ENCODE results near the gene ARHGAP32. TPM values are rescaled to one million over a fixed set of nuclear protein-coding genes. Genes with fewer than 3 reads are reported as not detected.

The ARHGAP32 gene
- total RNA-seq, 1 experiment from 2014 or later, result not detected

GRCh38 chr11:129056916-129057315 is 135.2 kb downstream of the ARHGAP32 start:
- Histone ChIP-seq H4K20me1 (ENCODE audit: insufficient read depth, low read depth, low read length) (no peaks in the 10 kb centered on the region), H2AFZ (ENCODE audit: low read length) (no peak overlapping the region), H3K9ac (ENCODE audit: low read length) (no peak overlapping the region), H3K79me2 (ENCODE audit: low read length) (no peaks in the 10 kb centered on the region), H3K4me3 (ENCODE audit: low read length) (no peak overlapping the region), H3K9me2 (replicated peaks; ENCODE audit: insufficient read depth, low read length) (no peaks in the 10 kb centered on the region), H3K9me3 (ENCODE audit: low read length) (no peaks in the 10 kb centered on the region), H3K27ac (ENCODE audit: low read length) (no peak overlapping the region), H3K4me2 (ENCODE audit: low read depth, low read length, poor library complexity, severe bottlenecking) (no peak overlapping the region), H3K4me1 (ENCODE audit: low read length) (no peaks in the 10 kb centered on the region), H3K36me3 (ENCODE audit: insufficient read depth, low read length) (no peaks in the 10 kb centered on the region), H3K27me3 (ENCODE audit: low read length) (no peaks in the 10 kb centered on the region)
- no peak for DNase-seq

DNA sequence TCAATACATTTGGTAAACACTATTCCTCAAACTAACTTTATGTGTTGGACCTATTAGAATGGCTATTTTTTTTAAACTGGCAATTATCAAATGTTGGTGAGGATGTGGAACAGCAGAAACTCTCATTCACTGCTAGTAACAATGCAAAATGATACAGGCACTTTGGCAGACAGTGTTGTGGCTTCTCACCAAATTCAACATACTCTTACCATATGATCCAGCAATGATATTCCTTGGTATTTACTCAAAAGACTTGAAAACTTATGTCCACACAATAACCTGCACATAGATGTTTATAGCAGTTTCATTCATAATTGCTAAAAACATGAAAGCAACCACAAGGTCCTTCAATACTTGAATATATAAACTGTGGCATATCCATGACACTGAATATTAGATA is 136.9 kb downstream of the ARHGAP32 start:
- no peak overlapping the region for H3K9ac ChIP-seq (ENCODE audit: low read length)
- no peaks in the 10 kb centered on the region for H3K4me1 ChIP-seq (ENCODE audit: low read length)
- H2AFZ ChIP-seq (ENCODE audit: low read length), result no peak overlapping the region
- H3K4me3 ChIP-seq (ENCODE audit: low read length), result no peak overlapping the region
- H3K36me3 ChIP-seq (ENCODE audit: insufficient read depth, low read length), result no peaks in the 10 kb centered on the region
- DNase-seq, result no peak
- no peaks in the 10 kb centered on the region for H3K79me2 ChIP-seq (ENCODE audit: low read length)
- H3K27me3 ChIP-seq (ENCODE audit: low read length), result no peaks in the 10 kb centered on the region
- H3K9me2 ChIP-seq (replicated peaks; ENCODE audit: insufficient read depth, low read length), result no peaks in the 10 kb centered on the region
- no peaks in the 10 kb centered on the region for H4K20me1 ChIP-seq (ENCODE audit: insufficient read depth, low read depth, low read length)
- H3K9me3 ChIP-seq (ENCODE audit: low read length), result no peaks in the 10 kb centered on the region
- no peak overlapping the region for H3K4me2 ChIP-seq (ENCODE audit: low read depth, low read length, poor library complexity, severe bottlenecking)
- H3K27ac ChIP-seq (ENCODE audit: low read length), result no peak overlapping the region

DNA sequence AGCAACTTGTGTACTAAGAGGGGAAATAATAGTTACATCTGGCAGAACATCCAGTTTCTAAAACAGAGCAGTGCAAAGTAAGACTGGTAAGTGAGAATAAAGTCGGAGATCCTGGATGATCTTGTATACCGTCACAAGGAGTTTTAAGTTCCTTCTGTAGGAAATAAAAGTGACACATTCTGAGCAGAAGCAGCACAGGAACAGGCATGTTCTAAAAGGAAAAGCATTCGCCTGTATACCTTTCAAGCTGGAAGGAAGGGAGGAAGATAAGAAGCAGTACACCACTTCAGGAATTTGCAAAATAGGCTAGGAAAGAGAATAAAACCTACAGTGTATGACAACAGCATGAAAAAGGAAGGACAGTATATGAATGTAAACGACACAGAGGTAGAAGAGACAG is 143.2 kb downstream of the ARHGAP32 start:
- no peaks in the 10 kb centered on the region for H3K9me2 ChIP-seq (replicated peaks; ENCODE audit: insufficient read depth, low read length)
- no peaks in the 10 kb centered on the region for H4K20me1 ChIP-seq (ENCODE audit: insufficient read depth, low read depth, low read length)
- H3K9ac ChIP-seq (ENCODE audit: low read length), result no peak overlapping the region
- no peak overlapping the region for H3K27ac ChIP-seq (ENCODE audit: low read length)
- H3K4me3 ChIP-seq (ENCODE audit: low read length), result no peak overlapping the region
- no peak overlapping the region for H3K4me2 ChIP-seq (ENCODE audit: low read depth, low read length, poor library complexity, severe bottlenecking)
- H3K27me3 ChIP-seq (ENCODE audit: low read length), result no peaks in the 10 kb centered on the region
- H3K79me2 ChIP-seq (ENCODE audit: low read length), result no peaks in the 10 kb centered on the region
- H3K36me3 ChIP-seq (ENCODE audit: insufficient read depth, low read length), result no peaks in the 10 kb centered on the region
- no peaks in the 10 kb centered on the region for H3K9me3 ChIP-seq (ENCODE audit: low read length)
- no peaks in the 10 kb centered on the region for H3K4me1 ChIP-seq (ENCODE audit: low read length)
- no peak overlapping the region for H2AFZ ChIP-seq (ENCODE audit: low read length)
- no peak for DNase-seq

GRCh38 chr11:129045150-129045549 is 147.0 kb downstream of the ARHGAP32 start:
- no peak for DNase-seq
- Histone ChIP-seq H4K20me1 (ENCODE audit: insufficient read depth, low read depth, low read length) (no peaks in the 10 kb centered on the region), H3K9me3 (ENCODE audit: low read length) (no peaks in the 10 kb centered on the region), H3K4me3 (ENCODE audit: low read length) (no peak overlapping the region), H3K4me2 (ENCODE audit: low read depth, low read length, poor library complexity, severe bottlenecking) (no peak overlapping the region), H2AFZ (ENCODE audit: low read length) (no peak overlapping the region), H3K9me2 (replicated peaks; ENCODE audit: insufficient read depth, low read length) (no peaks in the 10 kb centered on the region), H3K36me3 (ENCODE audit: insufficient read depth, low read length) (no peaks in the 10 kb centered on the region), H3K4me1 (ENCODE audit: low read length) (no peaks in the 10 kb centered on the region), H3K27me3 (ENCODE audit: low read length) (no peaks in the 10 kb centered on the region), H3K27ac (ENCODE audit: low read length) (no peak overlapping the region), H3K9ac (ENCODE audit: low read length) (no peak overlapping the region), H3K79me2 (ENCODE audit: low read length) (no peaks in the 10 kb centered on the region)

DNA sequence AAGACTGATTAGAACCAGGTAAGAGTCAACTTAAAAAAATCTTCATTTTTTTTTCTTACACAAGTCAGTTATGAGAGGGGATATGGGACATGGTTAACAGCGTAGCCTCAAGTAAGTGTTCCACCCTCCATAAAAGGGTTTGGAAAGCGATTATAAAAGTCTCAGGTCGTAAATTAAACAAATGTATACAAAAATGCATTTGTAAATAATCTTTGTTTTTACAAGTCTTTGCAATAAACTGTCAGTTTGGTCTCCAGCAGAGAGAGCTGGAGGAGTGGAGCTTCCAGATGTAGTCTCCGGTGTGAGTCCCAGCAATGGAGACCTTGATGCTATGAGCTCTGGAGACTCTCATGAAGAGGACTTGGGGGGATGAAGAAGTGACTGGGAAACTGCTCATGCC is 149.6 kb downstream of the ARHGAP32 start:
- no peaks in the 10 kb centered on the region for H3K36me3 ChIP-seq (ENCODE audit: insufficient read depth, low read length)
- no peaks in the 10 kb centered on the region for H3K27me3 ChIP-seq (ENCODE audit: low read length)
- H4K20me1 ChIP-seq (ENCODE audit: insufficient read depth, low read depth, low read length), result no peaks in the 10 kb centered on the region
- no peak for DNase-seq
- no peak overlapping the region for H3K9ac ChIP-seq (ENCODE audit: low read length)
- no peaks in the 10 kb centered on the region for H3K9me3 ChIP-seq (ENCODE audit: low read length)
- H2AFZ ChIP-seq (ENCODE audit: low read length), result no peak overlapping the region
- H3K4me1 ChIP-seq (ENCODE audit: low read length), result no peaks in the 10 kb centered on the region
- H3K27ac ChIP-seq (ENCODE audit: low read length), result no peak overlapping the region
- H3K9me2 ChIP-seq (replicated peaks; ENCODE audit: insufficient read depth, low read length), result no peaks in the 10 kb centered on the region
- no peak overlapping the region for H3K4me3 ChIP-seq (ENCODE audit: low read length)
- H3K4me2 ChIP-seq (ENCODE audit: low read depth, low read length, poor library complexity, severe bottlenecking), result no peak overlapping the region
- H3K79me2 ChIP-seq (ENCODE audit: low read length), result no peaks in the 10 kb centered on the region

DNA sequence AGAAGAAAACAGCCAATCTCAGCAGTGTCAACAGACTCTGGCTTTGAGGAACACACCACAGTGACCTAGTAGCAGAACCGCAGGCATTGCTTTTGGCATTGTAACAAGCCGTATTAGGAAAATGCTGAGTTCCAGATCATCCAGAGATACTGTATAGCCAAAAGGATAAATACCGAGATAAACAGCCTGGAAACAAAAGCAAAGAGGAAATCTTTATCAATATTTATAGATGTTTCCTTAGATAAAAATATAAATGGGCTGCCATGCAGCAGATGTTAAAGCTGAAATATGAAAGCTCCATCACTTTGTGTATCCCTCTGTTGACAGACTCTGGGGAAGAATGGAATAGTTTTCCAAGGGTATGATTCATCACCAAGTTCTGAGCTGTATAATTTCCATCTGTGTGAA is 150.5 kb downstream of the ARHGAP32 start:
- DNase-seq, result no peak
- Histone ChIP-seq H3K27ac (ENCODE audit: low read length) (no peak overlapping the region), H4K20me1 (ENCODE audit: insufficient read depth, low read depth, low read length) (no peaks in the 10 kb centered on the region)

GRCh38 chr11:129040934-129041333 is 151.2 kb downstream of the ARHGAP32 start:
- no peaks in the 10 kb centered on the region for H4K20me1 ChIP-seq (ENCODE audit: insufficient read depth, low read depth, low read length)
- H3K4me1 ChIP-seq (ENCODE audit: low read length), result no peaks in the 10 kb centered on the region
- H3K9me3 ChIP-seq (ENCODE audit: low read length), result no peaks in the 10 kb centered on the region
- DNase-seq, result no peak
- no peaks in the 10 kb centered on the region for H3K79me2 ChIP-seq (ENCODE audit: low read length)
- no peaks in the 10 kb centered on the region for H3K9me2 ChIP-seq (replicated peaks; ENCODE audit: insufficient read depth, low read length)
- H3K27ac ChIP-seq (ENCODE audit: low read length), result no peak overlapping the region
- H3K27me3 ChIP-seq (ENCODE audit: low read length), result no peaks in the 10 kb centered on the region
- no peak overlapping the region for H3K4me3 ChIP-seq (ENCODE audit: low read length)
- no peak overlapping the region for H3K4me2 ChIP-seq (ENCODE audit: low read depth, low read length, poor library complexity, severe bottlenecking)
- H3K9ac ChIP-seq (ENCODE audit: low read length), result no peak overlapping the region
- H3K36me3 ChIP-seq (ENCODE audit: insufficient read depth, low read length), result no peaks in the 10 kb centered on the region
- H2AFZ ChIP-seq (ENCODE audit: low read length), result no peak overlapping the region

More for the DNA sequence above, 150.5 kb downstream of the ARHGAP32 start:
- no peaks in the 10 kb centered on the region for H3K4me1 ChIP-seq (ENCODE audit: low read length)
- no peak overlapping the region for H3K4me3 ChIP-seq (ENCODE audit: low read length)
- no peaks in the 10 kb centered on the region for H3K9me3 ChIP-seq (ENCODE audit: low read length)
- no peak overlapping the region for H2AFZ ChIP-seq (ENCODE audit: low read length)
- H3K79me2 ChIP-seq (ENCODE audit: low read length), result no peaks in the 10 kb centered on the region
- H3K4me2 ChIP-seq (ENCODE audit: low read depth, low read length, poor library complexity, severe bottlenecking), result no peak overlapping the region
- no peak overlapping the region for H3K9ac ChIP-seq (ENCODE audit: low read length)
- H3K9me2 ChIP-seq (replicated peaks; ENCODE audit: insufficient read depth, low read length), result no peaks in the 10 kb centered on the region
- no peaks in the 10 kb centered on the region for H3K36me3 ChIP-seq (ENCODE audit: insufficient read depth, low read length)
- no peaks in the 10 kb centered on the region for H3K27me3 ChIP-seq (ENCODE audit: low read length)

- H3K4me3 ChIP-seq (ENCODE audit: low read length), result no peak overlapping the region
- H3K79me2 ChIP-seq (ENCODE audit: low read length), result no peaks in the 10 kb centered on the region
- no peak overlapping the region for H3K27ac ChIP-seq (ENCODE audit: low read length)
- H3K9me2 ChIP-seq (replicated peaks; ENCODE audit: insufficient read depth, low read length), result no peaks in the 10 kb centered on the region
- H3K9me3 ChIP-seq (ENCODE audit: low read length), result no peaks in the 10 kb centered on the region
- no peaks in the 10 kb centered on the region for H3K27me3 ChIP-seq (ENCODE audit: low read length)
- no peak overlapping the region for H3K9ac ChIP-seq (ENCODE audit: low read length)
- H4K20me1 ChIP-seq (ENCODE audit: insufficient read depth, low read depth, low read length), result no peaks in the 10 kb centered on the region
- H2AFZ ChIP-seq (ENCODE audit: low read length), result no peak overlapping the region
- no peak overlapping the region for H3K4me2 ChIP-seq (ENCODE audit: low read depth, low read length, poor library complexity, severe bottlenecking)
- no peaks in the 10 kb centered on the region for H3K36me3 ChIP-seq (ENCODE audit: insufficient read depth, low read length)
- no peak for DNase-seq
- no peaks in the 10 kb centered on the region for H3K4me1 ChIP-seq (ENCODE audit: low read length)
Observed at GRCh38 chr11:129035244-129035643, 156.9 kb downstream of the ARHGAP32 start.

DNA sequence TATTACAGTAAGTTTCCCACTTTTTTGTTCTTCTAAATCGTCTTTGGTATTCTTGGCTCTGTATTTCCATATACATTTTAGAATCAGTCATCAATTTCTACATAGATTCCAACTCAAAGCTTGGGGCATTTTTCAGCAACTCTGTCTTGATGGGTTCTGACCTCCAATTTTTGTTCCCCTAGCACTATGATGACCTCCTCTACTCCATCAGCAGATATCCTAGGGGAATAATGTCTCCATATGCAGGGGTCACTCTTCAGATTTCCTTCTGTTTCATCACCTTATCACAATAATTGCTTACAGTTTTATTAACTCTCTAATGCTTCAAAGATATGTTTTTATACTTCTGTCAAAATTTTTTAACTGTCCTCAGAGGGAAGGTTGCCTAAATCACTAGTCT is 158.1 kb downstream of the ARHGAP32 start:
- Histone ChIP-seq H3K4me3 (ENCODE audit: low read length) (no peak overlapping the region), H3K9ac (ENCODE audit: low read length) (no peak overlapping the region), H2AFZ (ENCODE audit: low read length) (no peak overlapping the region), H3K4me2 (ENCODE audit: low read depth, low read length, poor library complexity, severe bottlenecking) (no peak overlapping the region), H4K20me1 (ENCODE audit: insufficient read depth, low read depth, low read length) (no peaks in the 10 kb centered on the region), H3K4me1 (ENCODE audit: low read length) (no peaks in the 10 kb centered on the region), H3K9me3 (ENCODE audit: low read length) (no peaks in the 10 kb centered on the region), H3K27ac (ENCODE audit: low read length) (no peak overlapping the region), H3K36me3 (ENCODE audit: insufficient read depth, low read length) (no peaks in the 10 kb centered on the region), H3K79me2 (ENCODE audit: low read length) (no peaks in the 10 kb centered on the region), H3K9me2 (replicated peaks; ENCODE audit: insufficient read depth, low read length) (no peaks in the 10 kb centered on the region), H3K27me3 (ENCODE audit: low read length) (no peaks in the 10 kb centered on the region)
- no peak for DNase-seq

Data from Karpas-422 (cell line).